Measurements from ENCODE around the gene ITGB5.
"Not testable (repeated sequence)": the region's sequence is repeated elsewhere in the genome, so short reads cannot be mapped to it uniquely, and the experiment has no call there.

ITGB5 gene

GRCh38 chr3:124761250-124761796 is 125.8 kb downstream of the ITGB5 start:
- H3K4me3 ChIP-seq (ENCODE audit: control insufficient read depth, low read depth, low read length), result no peak overlapping the region
- TF ChIP-seq CTCF (conservative IDR thresholded peaks at IDR 0.05; ENCODE audit: control insufficient read depth, insufficient read depth, low read depth, low read length), result peak; percentile 96
- DNase-seq (ENCODE audit: low read depth), result peak; percentile 90

- no peak overlapping the region for H3K4me3 ChIP-seq (ENCODE audit: control insufficient read depth, low read depth, low read length)
- DNase-seq (ENCODE audit: low read depth), result peak; percentile 66
- no peak for TF ChIP-seq CTCF (conservative IDR thresholded peaks at IDR 0.05; ENCODE audit: control insufficient read depth, insufficient read depth, low read depth, low read length)
Measured at GRCh38 chr3:124760601-124761000, 126.6 kb downstream of the ITGB5 start.

GRCh38 chr3:124759666-124760401 is 127.3 kb downstream of the ITGB5 start:
- no peak for DNase-seq (ENCODE audit: low read depth)
- no peak for TF ChIP-seq CTCF (conservative IDR thresholded peaks at IDR 0.05; ENCODE audit: control insufficient read depth, insufficient read depth, low read depth, low read length)
- H3K4me3 ChIP-seq (ENCODE audit: control insufficient read depth, low read depth, low read length), result no peak overlapping the region

GRCh38 chr3:124758851-124759635 is 128.1 kb downstream of the ITGB5 start:
- H3K4me3 ChIP-seq (ENCODE audit: control insufficient read depth, low read depth, low read length), result no peak overlapping the region
- no peak for DNase-seq (ENCODE audit: low read depth)
- TF ChIP-seq CTCF (conservative IDR thresholded peaks at IDR 0.05; ENCODE audit: control insufficient read depth, insufficient read depth, low read depth, low read length), result no peak

GRCh38 chr3:124757926-124758325 is 129.2 kb downstream of the ITGB5 start:
- not testable (repeated sequence) for DNase-seq (ENCODE audit: low read depth); H3K4me3 ChIP-seq (ENCODE audit: control insufficient read depth, low read depth, low read length)

GRCh38 chr3:124752051-124752450 is 135.1 kb downstream of the ITGB5 start:
- no peak for TF ChIP-seq CTCF (conservative IDR thresholded peaks at IDR 0.05; ENCODE audit: control insufficient read depth, insufficient read depth, low read depth, low read length)
- DNase-seq (ENCODE audit: low read depth), result no peak
- no peak overlapping the region for H3K4me3 ChIP-seq (ENCODE audit: control insufficient read depth, low read depth, low read length)

- no peak for TF ChIP-seq CTCF (conservative IDR thresholded peaks at IDR 0.05; ENCODE audit: control insufficient read depth, insufficient read depth, low read depth, low read length)
- no peak overlapping the region for H3K4me3 ChIP-seq (ENCODE audit: control insufficient read depth, low read depth, low read length)
- DNase-seq (ENCODE audit: low read depth), result no peak
Measured at GRCh38 chr3:124751501-124751900, 135.7 kb downstream of the ITGB5 start.

DNA sequence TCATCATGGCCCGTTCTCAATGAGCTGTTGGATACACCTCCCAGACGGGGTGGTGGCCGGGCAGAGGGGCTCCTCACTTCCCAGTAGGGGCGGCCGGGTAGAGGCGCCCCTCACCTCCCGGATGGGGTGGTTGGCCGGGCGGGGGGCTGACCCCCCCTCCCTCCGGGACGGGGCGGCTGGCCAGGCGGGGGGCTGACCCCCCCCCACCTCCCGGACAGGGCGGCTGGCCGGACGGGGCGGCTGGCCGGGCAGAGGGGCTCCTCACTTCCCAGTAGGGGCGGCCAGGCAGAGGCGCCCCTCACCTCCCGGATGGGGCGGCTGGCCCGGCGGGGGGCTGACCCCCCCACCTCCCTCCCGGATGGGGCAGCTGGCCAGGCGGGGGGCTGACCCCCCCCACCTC is 137.3 kb downstream of the ITGB5 start:
- not testable (repeated sequence) for H3K4me3 ChIP-seq (ENCODE audit: control insufficient read depth, low read depth, low read length); DNase-seq (ENCODE audit: low read depth)

Data from fibroblast of mammary gland (primary cell).